Measurements from ENCODE around the gene WDR20.

Gene WDR20

DNA sequence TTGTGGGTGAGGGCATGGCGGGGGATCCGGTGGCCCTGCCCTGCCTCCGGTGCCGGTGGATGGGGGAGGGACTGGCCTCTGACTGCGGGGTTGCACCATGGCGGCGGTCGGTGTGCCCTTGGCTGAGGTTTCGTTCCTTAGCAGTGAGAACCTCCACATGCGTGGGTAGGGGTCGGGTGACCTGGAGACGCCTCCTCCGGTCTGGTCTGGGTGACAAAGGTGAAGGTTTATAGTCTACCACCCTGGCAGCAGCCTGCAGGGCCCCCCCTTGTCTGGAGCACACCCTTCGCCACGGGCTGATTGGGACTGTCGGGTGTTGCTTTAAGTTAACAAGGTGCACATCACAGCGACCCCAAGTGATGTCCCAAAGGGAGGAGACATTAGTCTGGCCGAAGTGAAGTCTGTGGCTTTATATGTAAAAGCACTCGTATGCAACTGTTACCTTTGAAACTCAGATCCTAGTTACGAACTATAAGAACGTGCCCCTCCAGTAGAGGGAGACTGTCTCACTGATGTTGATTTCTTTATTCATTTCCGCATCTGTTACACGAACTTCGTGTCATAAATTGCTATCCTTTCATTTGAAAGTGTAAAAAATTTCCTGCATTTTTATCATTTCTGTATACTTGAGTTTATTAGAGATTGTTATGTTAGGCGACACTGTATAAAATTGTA lies 74.4 kb downstream of the WDR20 start:
- H2AFZ ChIP-seq (ENCODE audit: low read depth, low read length), result no peak overlapping the region
- peaks cover 45% of the 10 kb centered on the region for H4K20me1 ChIP-seq (ENCODE audit: insufficient read depth, low read length)
- no peaks in the 10 kb centered on the region for H3K4me1 ChIP-seq (ENCODE audit: insufficient read depth, low read length)
- no peak overlapping the region for H3K4me2 ChIP-seq (ENCODE audit: insufficient read depth, low read length)
- no peaks in the 10 kb centered on the region for H3K27me3 ChIP-seq (ENCODE audit: insufficient read depth, low read length, poor library complexity)
- H3K27ac ChIP-seq (ENCODE audit: low read length), result no peak overlapping the region
- no peak for ATAC-seq (ENCODE audit: insufficient read depth, low read depth)
- TF ChIP-seq EZH2 (IDR thresholded peaks at IDR 0.05; ENCODE audit: borderline replicate concordance, low read depth, low read length, severe bottlenecking), result no peak
- TF ChIP-seq CTCF (IDR thresholded peaks at IDR 0.05; ENCODE audit: borderline replicate concordance, extremely low read depth, low read length, poor library complexity, severe bottlenecking), result peak; percentile 36
- H3K4me3 ChIP-seq (ENCODE audit: low read depth in 1 of 2, low read length in 2 of 2), result no peak overlapping the region
- H3K9ac ChIP-seq (ENCODE audit: low read depth, low read length), result no peak overlapping the region
- peaks cover 18% of the 10 kb centered on the region; the same call in 1 of the 2 replicates for H3K79me2 ChIP-seq (ENCODE audit: insufficient read depth, low read length)
- no peak for DNase-seq
- H3K9me3 ChIP-seq (ENCODE audit: insufficient read depth, low read length, severe bottlenecking), result no peaks in the 10 kb centered on the region
- H3K36me3 ChIP-seq (ENCODE audit: insufficient read depth, low read length), result peaks cover 27% of the 10 kb centered on the region

GRCh38 chr14:102215071-102215470 lies 75.4 kb downstream of the WDR20 start:
- Histone ChIP-seq H3K4me2 (ENCODE audit: insufficient read depth, low read length) (no peak overlapping the region), H3K36me3 (ENCODE audit: insufficient read depth, low read length) (peaks cover 26% of the 10 kb centered on the region), H3K9ac (ENCODE audit: low read depth, low read length) (no peak overlapping the region), H3K27ac (ENCODE audit: low read length) (no peak overlapping the region), H3K4me3 (ENCODE audit: low read depth in 1 of 2, low read length in 2 of 2) (no peak overlapping the region), H3K27me3 (ENCODE audit: insufficient read depth, low read length, poor library complexity) (no peaks in the 10 kb centered on the region), H3K79me2 (ENCODE audit: insufficient read depth, low read length) (peaks cover 18% of the 10 kb centered on the region; the same call in 1 of the 2 replicates), H2AFZ (ENCODE audit: low read depth, low read length) (no peak overlapping the region), H3K9me3 (ENCODE audit: insufficient read depth, low read length, severe bottlenecking) (no peaks in the 10 kb centered on the region), H4K20me1 (ENCODE audit: insufficient read depth, low read length) (peaks cover 49% of the 10 kb centered on the region), H3K4me1 (ENCODE audit: insufficient read depth, low read length) (no peaks in the 10 kb centered on the region)
- no peak for ATAC-seq (ENCODE audit: insufficient read depth, low read depth)
- TF ChIP-seq EZH2 (IDR thresholded peaks at IDR 0.05; ENCODE audit: borderline replicate concordance, low read depth, low read length, severe bottlenecking) (no peak), CTCF (IDR thresholded peaks at IDR 0.05; ENCODE audit: borderline replicate concordance, extremely low read depth, low read length, poor library complexity, severe bottlenecking) (no peak)
- no peak for DNase-seq

DNA sequence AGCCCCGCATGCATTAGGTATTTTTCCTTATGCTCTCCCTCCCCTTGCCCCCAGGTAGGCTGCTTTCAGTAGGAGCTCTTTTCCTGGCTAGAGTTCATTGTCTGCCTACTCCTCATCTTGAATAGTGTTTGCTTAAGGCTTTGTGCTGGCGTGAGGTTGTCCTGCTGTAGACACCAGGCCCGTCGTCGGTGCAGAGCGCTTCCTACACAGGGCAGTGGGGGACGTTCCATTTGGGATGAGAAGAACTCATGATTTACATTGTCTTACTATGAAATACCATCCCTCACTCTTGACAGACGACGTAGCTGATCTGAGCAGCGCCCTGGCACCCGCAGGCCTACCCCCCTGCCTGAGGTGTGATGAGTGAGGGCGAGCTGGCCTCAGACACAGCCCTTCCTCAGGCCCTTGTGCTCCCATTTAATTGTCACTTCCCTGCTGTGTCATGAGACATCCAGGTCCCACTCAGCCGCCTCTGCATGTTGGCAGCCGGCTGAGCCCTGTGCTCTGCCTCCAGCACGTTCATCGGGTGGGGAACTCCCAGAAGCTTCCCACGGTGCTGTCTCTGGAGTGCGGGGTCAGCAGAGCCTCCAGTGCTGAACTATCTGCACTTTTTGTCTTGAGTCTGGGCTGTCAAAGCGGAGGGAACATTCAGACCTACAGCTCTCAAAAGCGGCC lies 76.0 kb downstream of the WDR20 start:
- H3K36me3 ChIP-seq (ENCODE audit: insufficient read depth, low read length), result peaks cover 25% of the 10 kb centered on the region
- H3K9me3 ChIP-seq (ENCODE audit: insufficient read depth, low read length, severe bottlenecking), result no peaks in the 10 kb centered on the region
- no peak for ATAC-seq (ENCODE audit: insufficient read depth, low read depth)
- no peak overlapping the region for H3K4me2 ChIP-seq (ENCODE audit: insufficient read depth, low read length)
- H3K9ac ChIP-seq (ENCODE audit: low read depth, low read length), result no peak overlapping the region
- TF ChIP-seq CTCF (IDR thresholded peaks at IDR 0.05; ENCODE audit: borderline replicate concordance, extremely low read depth, low read length, poor library complexity, severe bottlenecking) (no peak), EZH2 (IDR thresholded peaks at IDR 0.05; ENCODE audit: borderline replicate concordance, low read depth, low read length, severe bottlenecking) (no peak)
- H3K4me1 ChIP-seq (ENCODE audit: insufficient read depth, low read length), result no peaks in the 10 kb centered on the region
- no peak for DNase-seq
- no peaks in the 10 kb centered on the region for H3K27me3 ChIP-seq (ENCODE audit: insufficient read depth, low read length, poor library complexity)
- peaks cover 49% of the 10 kb centered on the region for H4K20me1 ChIP-seq (ENCODE audit: insufficient read depth, low read length)
- H3K79me2 ChIP-seq (ENCODE audit: insufficient read depth, low read length), result peaks cover 18% of the 10 kb centered on the region; the same call in 1 of the 2 replicates
- no peak overlapping the region for H3K4me3 ChIP-seq (ENCODE audit: low read depth in 1 of 2, low read length in 2 of 2)
- no peak overlapping the region for H3K27ac ChIP-seq (ENCODE audit: low read length)
- H2AFZ ChIP-seq (ENCODE audit: low read depth, low read length), result no peak overlapping the region
